GM18499 (cell line): ENCODE measurements around the gene KLHDC2.
"Not testable (repeated sequence)": the region's sequence is repeated elsewhere in the genome, so short reads cannot be mapped to it uniquely, and the experiment has no call there.

ENCODE experiments used
- ATAC-seq: cut with Tn5 transposase; IDR thresholded peaks from one replicate; pipeline ENCODE4 v1.9.1; 2021; ENCODE audit warnings: moderate number of reproducible peaks; ENCODE audit not compliant: insufficient read depth, unreplicated experiment

Gene KLHDC2

GRCh38 chr14:49767571-49768300 lies at the start of gene KLHDC2:
KLHDC2 (plus strand) TSS chr14:49768153; CDS start chr14:49768469, 316 bp downstream.
- peak; percentile 59 for ATAC-seq

GRCh38 chr14:49720744-49721143 lies 47.2 kb upstream of the KLHDC2 start:
- no peak for ATAC-seq

- ATAC-seq = not testable (repeated sequence)
Observed at GRCh38 chr14:49721733-49722435, 46.1 kb upstream of the KLHDC2 start.

GRCh38 chr14:49727171-49727570 lies 40.8 kb upstream of the KLHDC2 start:
- no peak for ATAC-seq

GRCh38 chr14:49732896-49733295 lies 35.1 kb upstream of the KLHDC2 start:
- no peak for ATAC-seq

- ATAC-seq = no peak
Observed at GRCh38 chr14:49733836-49734235, 34.1 kb upstream of the KLHDC2 start.

- ATAC-seq = not testable (repeated sequence)
Observed at GRCh38 chr14:49735669-49736068, 32.3 kb upstream of the KLHDC2 start.

- ATAC-seq = no peak
Observed at GRCh38 chr14:49745191-49745590, 22.8 kb upstream of the KLHDC2 start.

- ATAC-seq = not testable (repeated sequence)
Observed at GRCh38 chr14:49746476-49746875, 21.5 kb upstream of the KLHDC2 start.

- ATAC-seq = no peak
Observed at GRCh38 chr14:49754570-49755097, 13.3 kb upstream of the KLHDC2 start.

GRCh38 chr14:49755378-49755777 lies 12.6 kb upstream of the KLHDC2 start:
- no peak for ATAC-seq

- ATAC-seq = no peak
Observed at GRCh38 chr14:49761839-49762551, 6.0 kb upstream of the KLHDC2 start.

GRCh38 chr14:49766839-49767238 lies 1.1 kb upstream of the KLHDC2 start:
- ATAC-seq = no peak

GRCh38 chr14:49767270-49767570 lies 733 bp upstream of the KLHDC2 start:
- no peak for ATAC-seq

GRCh38 chr14:49768301-49769121 lies 558 bp downstream of the KLHDC2 start:
- peak; percentile 22 for ATAC-seq

- ATAC-seq = no peak
Observed at GRCh38 chr14:49769171-49769570, 1.2 kb downstream of the KLHDC2 start.

GRCh38 chr14:49769581-49770211 lies 1.7 kb downstream of the KLHDC2 start:
- ATAC-seq = no peak

- no peak for ATAC-seq
Observed at GRCh38 chr14:49770212-49770817, 2.4 kb downstream of the KLHDC2 start.

GRCh38 chr14:49771691-49772090 lies 3.7 kb downstream of the KLHDC2 start:
- ATAC-seq = not testable (repeated sequence)
